Measurements from ENCODE around the gene CARMIL1. TPM values are rescaled to one million over a fixed set of nuclear protein-coding genes. Genes with fewer than 3 reads are reported as not detected.

CARMIL1 gene
- total RNA-seq, 1 experiment from 2014 or later = 25.9 TPM

DNA sequence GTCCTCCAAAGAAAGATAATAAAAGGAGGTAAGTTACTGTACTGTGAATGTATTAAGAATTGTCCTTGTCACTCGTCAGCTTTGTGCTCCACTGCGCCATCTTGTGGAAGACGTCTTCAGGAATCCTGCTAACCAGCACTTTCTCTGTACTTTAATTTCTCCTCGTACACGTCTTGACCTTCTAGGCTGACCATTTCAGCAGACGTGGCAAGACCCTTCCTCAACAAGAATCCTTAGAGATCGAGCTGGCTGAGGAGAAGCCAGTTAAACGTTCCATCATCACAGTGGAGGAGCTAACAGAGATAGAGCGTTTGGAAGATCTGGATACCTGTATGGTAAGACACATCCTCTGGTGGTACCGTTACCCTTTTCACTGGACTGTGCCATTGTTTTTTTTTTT lies 277.3 kb downstream of the CARMIL1 start:
- intact Hi-C loops (cut with micrococcal nuclease; ENCODE audit: unreplicated experiment) = loop anchor here (1.0 to 2.0 kb wide), 3 partner anchors 46 to 333 kb away; no protein-coding TSS in a partner anchor
- POLR2A ChIA-PET = no interaction called here

DNA sequence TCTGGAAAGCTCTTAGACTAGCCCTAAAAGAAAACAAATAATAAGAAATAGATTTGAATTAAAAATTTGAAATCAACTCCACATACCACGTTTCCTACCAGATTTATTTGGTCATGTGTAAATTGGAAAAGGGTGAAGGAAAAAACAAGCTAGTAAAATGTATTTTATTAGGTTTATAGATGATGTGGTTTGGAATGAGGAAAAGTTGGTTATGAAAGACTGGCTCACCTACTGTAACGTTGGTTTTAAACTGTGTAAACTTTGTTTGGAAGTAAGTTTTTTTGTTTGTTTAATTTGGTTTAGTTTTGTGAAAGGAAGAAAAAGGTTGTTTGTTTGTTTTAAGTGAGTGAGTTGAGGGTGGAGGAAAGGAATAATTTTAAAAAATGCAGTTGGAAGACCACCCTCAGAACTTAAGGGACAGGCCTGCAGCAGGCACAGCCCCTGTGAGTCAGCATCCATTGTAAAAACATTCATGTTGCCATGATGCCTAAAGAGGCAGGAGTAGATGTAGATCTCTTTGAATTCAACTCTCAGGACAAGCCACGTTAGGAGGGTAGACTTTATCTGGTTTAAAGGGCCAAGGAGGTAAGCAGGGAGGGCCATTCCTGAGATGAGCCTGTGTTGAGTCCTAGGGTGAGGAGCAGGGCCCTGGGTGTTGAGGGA lies 279.1 kb downstream of the CARMIL1 start:
- POLR2A ChIA-PET = no interaction called here
- CTCF ChIA-PET = interaction anchor here (0.6 to 1.6 kb wide), 2 partner anchors 280 to 293 kb away, joined by 3 to 4 read pairs; no protein-coding TSS in a partner anchor
- Mint-ChIP-seq H3K4me3 (ENCODE audit: unreplicated experiment) (no peak overlapping the region), H3K27me3 (ENCODE audit: insufficient read depth, unreplicated experiment) (no peaks in the 10 kb centered on the region), H3K9me3 (ENCODE audit: unreplicated experiment) (no peaks in the 10 kb centered on the region), H3K4me1 (ENCODE audit: low read depth, unreplicated experiment) (no peaks in the 10 kb centered on the region), H3K36me3 (ENCODE audit: insufficient read depth, unreplicated experiment) (peaks cover 6% of the 10 kb centered on the region), H3K27ac (ENCODE audit: unreplicated experiment) (no peak overlapping the region)
- no peak for DNase-seq
- no peaks in the 10 kb centered on the region for H3K27me3 ChIP-seq (replicated peaks; ENCODE audit: control insufficient read depth, insufficient read depth, low read length)
- no peaks in the 10 kb centered on the region for H3K4me1 ChIP-seq
- H3K36me3 ChIP-seq (ENCODE audit: control insufficient read depth, insufficient read depth, low read length) = no peaks in the 10 kb centered on the region; the same call in 1 of the 2 replicates
- H3K9me3 ChIP-seq = no peaks in the 10 kb centered on the region
- intact Hi-C loops (cut with micrococcal nuclease; ENCODE audit: unreplicated experiment) = no loop called here
- TF ChIP-seq, protein P1, sequence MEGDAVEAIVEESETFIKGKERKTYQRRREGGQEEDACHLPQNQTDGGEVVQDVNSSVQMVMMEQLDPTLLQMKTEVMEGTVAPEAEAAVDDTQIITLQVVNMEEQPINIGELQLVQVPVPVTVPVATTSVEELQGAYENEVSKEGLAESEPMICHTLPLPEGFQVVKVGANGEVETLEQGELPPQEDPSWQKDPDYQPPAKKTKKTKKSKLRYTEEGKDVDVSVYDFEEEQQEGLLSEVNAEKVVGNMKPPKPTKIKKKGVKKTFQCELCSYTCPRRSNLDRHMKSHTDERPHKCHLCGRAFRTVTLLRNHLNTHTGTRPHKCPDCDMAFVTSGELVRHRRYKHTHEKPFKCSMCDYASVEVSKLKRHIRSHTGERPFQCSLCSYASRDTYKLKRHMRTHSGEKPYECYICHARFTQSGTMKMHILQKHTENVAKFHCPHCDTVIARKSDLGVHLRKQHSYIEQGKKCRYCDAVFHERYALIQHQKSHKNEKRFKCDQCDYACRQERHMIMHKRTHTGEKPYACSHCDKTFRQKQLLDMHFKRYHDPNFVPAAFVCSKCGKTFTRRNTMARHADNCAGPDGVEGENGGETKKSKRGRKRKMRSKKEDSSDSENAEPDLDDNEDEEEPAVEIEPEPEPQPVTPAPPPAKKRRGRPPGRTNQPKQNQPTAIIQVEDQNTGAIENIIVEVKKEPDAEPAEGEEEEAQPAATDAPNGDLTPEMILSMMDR (IDR thresholded peaks at IDR 0.05; ENCODE audit: insufficient read depth in 1 of 2, low read depth in 1 of 2, low read length in 1 of 2, severe bottlenecking in 1 of 2, unreplicated experiment in 1 of 2) = no peak
- no peak overlapping the region for H3K4me3 ChIP-seq (ENCODE audit: low read depth, low read length)
- no TSS peak for BruUV-seq (replicated peaks)

More for the DNA sequence above, 277.3 kb downstream of the CARMIL1 start:
- H3K4me3 Mint-ChIP-seq (ENCODE audit: unreplicated experiment) = no peak overlapping the region
- no peaks in the 10 kb centered on the region for H3K4me1 Mint-ChIP-seq (ENCODE audit: low read depth, unreplicated experiment)
- no peaks in the 10 kb centered on the region for H3K9me3 Mint-ChIP-seq (ENCODE audit: unreplicated experiment)
- peaks cover 6% of the 10 kb centered on the region for H3K36me3 Mint-ChIP-seq (ENCODE audit: insufficient read depth, unreplicated experiment)
- no peak overlapping the region for H3K4me3 ChIP-seq (ENCODE audit: low read depth, low read length)
- H3K9me3 ChIP-seq = no peaks in the 10 kb centered on the region
- no peaks in the 10 kb centered on the region for H3K4me1 ChIP-seq
- TF ChIP-seq, protein P1 (IDR thresholded peaks at IDR 0.05; ENCODE audit: insufficient read depth in 1 of 2, low read depth in 1 of 2, low read length in 1 of 2, severe bottlenecking in 1 of 2, unreplicated experiment in 1 of 2) = peak; percentile 79
- peak; percentile 67 to 79 for DNase-seq
- H3K27me3 Mint-ChIP-seq (ENCODE audit: insufficient read depth, unreplicated experiment) = no peaks in the 10 kb centered on the region
- no peaks in the 10 kb centered on the region for H3K27me3 ChIP-seq (replicated peaks; ENCODE audit: control insufficient read depth, insufficient read depth, low read length)
- BruUV-seq (replicated peaks) = no TSS peak
- H3K27ac Mint-ChIP-seq (ENCODE audit: unreplicated experiment) = no peak overlapping the region
- CTCF ChIA-PET = interaction anchor here (0.6 to 1.6 kb wide), 4 partner anchors 277 to 333 kb away, joined by 3 to 10 read pairs (median 4); partner anchors contain the start of gene CARMIL1
- no peaks in the 10 kb centered on the region; the same call in 1 of the 2 replicates for H3K36me3 ChIP-seq (ENCODE audit: control insufficient read depth, insufficient read depth, low read length)

GRCh38 chr6:25560865-25561264 lies 281.7 kb downstream of the CARMIL1 start:
- Histone ChIP-seq H3K27me3 (replicated peaks; ENCODE audit: control insufficient read depth, insufficient read depth, low read length) (no peaks in the 10 kb centered on the region), H3K36me3 (ENCODE audit: control insufficient read depth, insufficient read depth, low read length) (no peaks in the 10 kb centered on the region; the same call in 1 of the 2 replicates), H3K4me1 (no peaks in the 10 kb centered on the region), H3K4me3 (ENCODE audit: low read depth, low read length) (no peak overlapping the region), H3K9me3 (no peaks in the 10 kb centered on the region)
- BruUV-seq (replicated peaks) = no TSS peak
- no peaks in the 10 kb centered on the region for H3K9me3 Mint-ChIP-seq (ENCODE audit: unreplicated experiment)
- H3K36me3 Mint-ChIP-seq (ENCODE audit: insufficient read depth, unreplicated experiment) = peaks cover 11% of the 10 kb centered on the region
- no peak overlapping the region for H3K27ac Mint-ChIP-seq (ENCODE audit: unreplicated experiment)
- no peak overlapping the region for H3K4me3 Mint-ChIP-seq (ENCODE audit: unreplicated experiment)
- no peaks in the 10 kb centered on the region for H3K27me3 Mint-ChIP-seq (ENCODE audit: insufficient read depth, unreplicated experiment)
- CTCF ChIA-PET = no interaction called here
- no peaks in the 10 kb centered on the region for H3K4me1 Mint-ChIP-seq (ENCODE audit: low read depth, unreplicated experiment)
- intact Hi-C loops (cut with micrococcal nuclease; ENCODE audit: unreplicated experiment) = no loop called here
- TF ChIP-seq, protein P1 (IDR thresholded peaks at IDR 0.05; ENCODE audit: insufficient read depth in 1 of 2, low read depth in 1 of 2, low read length in 1 of 2, severe bottlenecking in 1 of 2, unreplicated experiment in 1 of 2) = no peak
- DNase-seq = no peak
- POLR2A ChIA-PET = no interaction called here

All from Caco-2 (cell line).